ENCODE measurements around the gene LRRK1. TPM values are rescaled to one million over a fixed set of nuclear protein-coding genes. Genes with fewer than 3 reads are reported as not detected.

The LRRK1 gene
- total and polyA plus RNA-seq, 9 donors, result 6.5 to 27.3 (median 17.5) TPM

DNA sequence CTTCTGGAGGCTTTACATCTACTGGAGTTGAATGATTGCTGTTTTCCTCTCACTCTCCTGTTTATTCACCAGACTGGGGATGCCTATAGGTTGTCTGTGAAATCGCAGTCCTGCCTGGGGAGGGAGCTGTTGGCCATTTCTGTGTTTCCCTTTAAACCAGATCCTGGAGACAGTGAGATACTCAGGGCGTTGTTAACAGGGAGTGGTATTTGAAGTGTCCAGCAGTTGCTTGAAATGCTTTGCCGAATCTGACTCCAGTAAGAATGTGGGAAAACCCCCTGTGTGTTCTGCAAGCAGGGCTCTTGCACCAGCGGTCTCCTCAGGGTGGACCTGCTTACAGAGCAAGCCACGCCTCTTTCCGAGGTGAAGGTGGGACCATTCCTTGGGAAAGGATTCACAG is 4.3 kb upstream of the LRRK1 start:
- H3K36me3 ChIP-seq, result no peaks in the 10 kb centered on the region
- no peaks in the 10 kb centered on the region for H3K9me3 ChIP-seq
- no peak overlapping the region for H3K4me3 ChIP-seq
- TF ChIP-seq, protein P1, sequence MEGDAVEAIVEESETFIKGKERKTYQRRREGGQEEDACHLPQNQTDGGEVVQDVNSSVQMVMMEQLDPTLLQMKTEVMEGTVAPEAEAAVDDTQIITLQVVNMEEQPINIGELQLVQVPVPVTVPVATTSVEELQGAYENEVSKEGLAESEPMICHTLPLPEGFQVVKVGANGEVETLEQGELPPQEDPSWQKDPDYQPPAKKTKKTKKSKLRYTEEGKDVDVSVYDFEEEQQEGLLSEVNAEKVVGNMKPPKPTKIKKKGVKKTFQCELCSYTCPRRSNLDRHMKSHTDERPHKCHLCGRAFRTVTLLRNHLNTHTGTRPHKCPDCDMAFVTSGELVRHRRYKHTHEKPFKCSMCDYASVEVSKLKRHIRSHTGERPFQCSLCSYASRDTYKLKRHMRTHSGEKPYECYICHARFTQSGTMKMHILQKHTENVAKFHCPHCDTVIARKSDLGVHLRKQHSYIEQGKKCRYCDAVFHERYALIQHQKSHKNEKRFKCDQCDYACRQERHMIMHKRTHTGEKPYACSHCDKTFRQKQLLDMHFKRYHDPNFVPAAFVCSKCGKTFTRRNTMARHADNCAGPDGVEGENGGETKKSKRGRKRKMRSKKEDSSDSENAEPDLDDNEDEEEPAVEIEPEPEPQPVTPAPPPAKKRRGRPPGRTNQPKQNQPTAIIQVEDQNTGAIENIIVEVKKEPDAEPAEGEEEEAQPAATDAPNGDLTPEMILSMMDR (IDR thresholded peaks at IDR 0.05), result no peak
- no peaks in the 10 kb centered on the region for H3K27me3 ChIP-seq
- H3K4me1 ChIP-seq (ENCODE audit: insufficient read depth), result peaks cover 4% of the 10 kb centered on the region
- DNase-seq, result peak in 1 of 5 donors; percentile 4
- intact Hi-C loops (cut with DNase I), result loop anchor here in 3 of 4 donors (5.0 kb wide), 3 partner anchors 87 to 342 kb away; no protein-coding TSS in a partner anchor
- 68 to 77% (median 68%) methylated on average over 6 of the region's 6 CpGs for WGBS, 3 donors
- no peak overlapping the region for H3K27ac ChIP-seq

DNA sequence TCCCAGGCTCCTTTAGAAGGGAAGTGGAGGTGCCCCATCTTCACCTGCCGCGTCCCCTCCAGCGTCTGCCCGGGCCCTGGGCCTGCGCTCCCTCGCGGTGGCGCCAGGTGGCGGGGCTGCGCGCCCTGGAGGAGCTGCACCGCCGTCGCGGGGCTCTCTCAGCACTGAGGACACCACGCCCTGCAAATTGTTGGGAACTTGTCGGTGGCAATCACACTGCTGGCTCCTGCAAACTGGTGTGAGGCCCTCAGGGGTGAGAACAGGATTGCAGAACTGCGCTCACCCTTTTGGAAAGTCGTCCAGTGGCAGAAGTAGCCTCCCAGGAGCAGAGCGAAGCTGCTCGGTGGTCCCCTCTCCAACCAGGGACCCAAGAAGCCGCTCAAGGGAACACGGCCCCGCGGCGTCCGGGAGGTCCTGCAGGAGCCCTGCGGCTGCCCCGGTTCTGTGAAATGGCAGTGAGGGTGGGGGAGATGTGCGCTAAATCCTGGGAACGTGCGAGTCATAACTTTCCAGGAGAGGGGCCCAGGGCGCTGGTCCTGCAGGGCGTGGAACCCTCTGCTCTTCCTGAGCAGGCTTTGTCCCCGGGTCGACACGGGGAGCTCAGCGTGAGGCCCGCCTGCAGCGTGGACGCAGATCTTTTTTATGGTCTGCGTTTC is 995 bp upstream of the LRRK1 start:
- 1 to 2% (median 2%) methylated on average over 41 to 42 of the region's 42 CpGs for WGBS, 3 donors
- Histone ChIP-seq H3K27me3 (no peaks in the 10 kb centered on the region), H3K4me1 (ENCODE audit: insufficient read depth) (peaks cover 5% of the 10 kb centered on the region), H3K27ac (peak overlapping the region in 1 of 2 donors; percentile 83), H3K36me3 (no peaks in the 10 kb centered on the region), H3K9me3 (no peaks in the 10 kb centered on the region), H3K4me3 (peak overlapping the region; percentile 50)
- TF ChIP-seq, protein P1 (IDR thresholded peaks at IDR 0.05), result peak; percentile 79 to 89 (median 88)
- no peak for TF ChIP-seq POLR2A (IDR thresholded peaks at IDR 0.05)
- DNase-seq, result peak; percentile 59 to 83 (median 76)
- intact Hi-C loops (cut with DNase I), result loop anchor here in 3 of 4 donors (5.0 kb wide), 3 partner anchors 84 to 339 kb away; no protein-coding TSS in a partner anchor

- H3K4me3 ChIP-seq, result peak overlapping the region; percentile 50
- WGBS, 3 donors, result 3 to 11% (median 11%) methylated on average over 31 to 80 of the region's 80 CpGs
- intact Hi-C loops (cut with DNase I), result loop anchor here in 3 of 4 donors (1.0 to 5.0 kb wide), 4 partner anchors 83 to 338 kb away; no protein-coding TSS in a partner anchor
- DNase-seq, result peak; percentile 31 to 63 (median 51)
- no peak for TF ChIP-seq POLR2A (IDR thresholded peaks at IDR 0.05)
- TF ChIP-seq, protein P1 (IDR thresholded peaks at IDR 0.05), result peak in 1 of 3 donors; percentile 12
- H3K27me3 ChIP-seq, result no peaks in the 10 kb centered on the region
- peak overlapping the region; percentile 57 to 58 for H3K27ac ChIP-seq
- H3K9me3 ChIP-seq, result no peaks in the 10 kb centered on the region
- no peaks in the 10 kb centered on the region for H3K36me3 ChIP-seq
- peaks cover 5% of the 10 kb centered on the region for H3K4me1 ChIP-seq (ENCODE audit: insufficient read depth)
Measured at GRCh38 chr15:100919481-100920405, 586 bp downstream of the LRRK1 start.

GRCh38 chr15:100920516-100921135 is 1.5 kb downstream of the LRRK1 start:
- Histone ChIP-seq H3K27ac (no peak overlapping the region), H3K9me3 (no peaks in the 10 kb centered on the region), H3K4me3 (no peak overlapping the region), H3K27me3 (no peaks in the 10 kb centered on the region), H3K36me3 (no peaks in the 10 kb centered on the region), H3K4me1 (ENCODE audit: insufficient read depth) (peaks cover 5% of the 10 kb centered on the region)
- DNase-seq, result peak in 1 of 5 donors; percentile 11
- intact Hi-C loops (cut with DNase I), result no loop called here
- WGBS, 3 donors, result 90 to 94% (median 93%) methylated on average over 8 of the region's 8 CpGs
- TF ChIP-seq EP300 (IDR thresholded peaks at IDR 0.05) (no peak), POLR2A (IDR thresholded peaks at IDR 0.05) (no peak)
- TF ChIP-seq, protein P1 (IDR thresholded peaks at IDR 0.05), result no peak

Measured in ovary (tissue), 9 donors.